OCI-LY3 (cell line): ENCODE data around the gene DDX18.

Experiments
- H2AFZ ChIP-seq: fragments of 200-600, 300-600 bp; shearing (Covaris generic); 2 replicates; pipeline ENCODE4 v1.6.0; 2014; ENCODE audit warnings: antibody characterized with exemption, low read depth, low read length
- H3K27ac ChIP-seq: fragments of 200-600, 300-600 bp; sonication (generic); 2 replicates; pipeline ENCODE4 v1.5.1; 2014; ENCODE audit warnings: mild to moderate bottlenecking, low read length, moderate library complexity, mixed read lengths
- H3K27me3 ChIP-seq: fragments of 200-600, 300-600 bp; sonication (generic); 2 replicates; pipeline ENCODE4 v1.6.1; 2014; ENCODE audit warnings: low read depth, low read length, mixed read lengths
- H3K36me3 ChIP-seq: fragments of 200-600, 300-600 bp; sonication (generic); replicated peaks from 2 replicates; pipeline ENCODE3; 2014; ENCODE audit warnings: low read depth, low read length, mixed read lengths
- H3K4me1 ChIP-seq: fragments of 300-600, 200-600 bp; sonication (generic); 2 replicates; pipeline ENCODE4 v1.6.1; 2014; ENCODE audit warnings: low read length, mixed read lengths
- H3K4me2 ChIP-seq: fragments of 200-600, 300-600 bp; sonication (generic); 2 replicates; pipeline ENCODE4 v1.6.1; 2014; ENCODE audit warnings: low read length, mixed read lengths
- H3K4me3 ChIP-seq: fragments of 300-600, 200-600 bp; sonication (generic); 2 replicates; pipeline ENCODE4 v1.5.1; 2014; ENCODE audit warnings: antibody characterized with exemption, mild to moderate bottlenecking, low read length, moderate library complexity
- H3K79me2 ChIP-seq: fragments of 300-600, 200-600 bp; shearing (Covaris generic); 2 replicates; pipeline ENCODE4 v1.6.1; 2014; ENCODE audit warnings: mild to moderate bottlenecking, low read length, mixed read lengths
- H3K9ac ChIP-seq: fragments of 300-600, 200-600 bp; shearing (Covaris generic); 2 replicates; pipeline ENCODE4 v1.6.0; 2014; ENCODE audit warnings: mild to moderate bottlenecking, low read length, moderate library complexity
- H3K9me3 ChIP-seq: fragments of 200-600, 300-600 bp; shearing (Covaris generic); 2 replicates; pipeline ENCODE4 v1.6.1; 2014; ENCODE audit warnings: low read length, mixed read lengths; ENCODE audit not compliant: insufficient read depth
- H4K20me1 ChIP-seq: fragments of 200-600, 300-600 bp; sonication (generic); 2 replicates; pipeline ENCODE4 v1.6.1; 2016; ENCODE audit warnings: low read length, mixed read lengths; ENCODE audit not compliant: insufficient read depth
- CTCF ChIP-seq: fragments of 200-600, 300-600 bp; sonication (generic); IDR thresholded peaks from 2 replicates; pipeline ENCODE4 v1.5.1; 2014; ENCODE audit warnings: antibody characterized with exemption, low read length, low read depth
- EZH2phosphoT487 ChIP-seq: fragments of 200-600 bp; shearing (Covaris generic); IDR thresholded peaks from 2 replicates; pipeline ENCODE4 v1.6.1; 2018; ENCODE audit warnings: antibody characterized with exemption, mixed run types, low read depth

DDX18 gene

GRCh38 chr2:117845304-117845703 lies 30.8 kb downstream of the DDX18 start:
- no peaks in the 10 kb centered on the region for H3K9me3 ChIP-seq
- peaks cover 2% of the 10 kb centered on the region for H3K36me3 ChIP-seq
- H3K4me1 ChIP-seq = no peaks in the 10 kb centered on the region
- H3K4me3 ChIP-seq = no peak overlapping the region
- no peak overlapping the region for H3K27ac ChIP-seq
- no peaks in the 10 kb centered on the region for H3K79me2 ChIP-seq
- H4K20me1 ChIP-seq = no peaks in the 10 kb centered on the region
- no peak for TF ChIP-seq EZH2phosphoT487
- no peak for TF ChIP-seq CTCF
- H3K9ac ChIP-seq = no peak overlapping the region
- H3K4me2 ChIP-seq = no peak overlapping the region
- H2AFZ ChIP-seq = no peak overlapping the region
- H3K27me3 ChIP-seq = no peaks in the 10 kb centered on the region

- no peak overlapping the region for H3K27ac ChIP-seq
- H2AFZ ChIP-seq = no peak overlapping the region
- H3K4me2 ChIP-seq = no peak overlapping the region
- H3K4me1 ChIP-seq = no peaks in the 10 kb centered on the region
- TF ChIP-seq CTCF (no peak), EZH2phosphoT487 (no peak)
- no peak overlapping the region for H3K9ac ChIP-seq
- no peaks in the 10 kb centered on the region for H3K9me3 ChIP-seq
- no peaks in the 10 kb centered on the region for H3K79me2 ChIP-seq
- H3K4me3 ChIP-seq = no peak overlapping the region
- no peaks in the 10 kb centered on the region for H3K36me3 ChIP-seq
- no peaks in the 10 kb centered on the region for H4K20me1 ChIP-seq
- no peaks in the 10 kb centered on the region for H3K27me3 ChIP-seq
These were observed 35.5 kb downstream of the DDX18 start for GRCh38 chr2:117850015-117850414.

GRCh38 chr2:117850461-117850860 lies 36.0 kb downstream of the DDX18 start:
- no peaks in the 10 kb centered on the region for H3K36me3 ChIP-seq
- no peaks in the 10 kb centered on the region for H3K27me3 ChIP-seq
- TF ChIP-seq CTCF = no peak
- no peak for TF ChIP-seq EZH2phosphoT487
- no peak overlapping the region for H3K27ac ChIP-seq
- no peak overlapping the region for H3K9ac ChIP-seq
- no peak overlapping the region for H3K4me3 ChIP-seq
- no peaks in the 10 kb centered on the region for H4K20me1 ChIP-seq
- H3K9me3 ChIP-seq = no peaks in the 10 kb centered on the region
- H2AFZ ChIP-seq = no peak overlapping the region
- H3K79me2 ChIP-seq = no peaks in the 10 kb centered on the region
- H3K4me2 ChIP-seq = no peak overlapping the region
- H3K4me1 ChIP-seq = no peaks in the 10 kb centered on the region

GRCh38 chr2:117851969-117852368 lies 37.5 kb downstream of the DDX18 start:
- no peaks in the 10 kb centered on the region for H3K4me1 ChIP-seq
- H3K4me2 ChIP-seq = no peak overlapping the region
- no peaks in the 10 kb centered on the region for H3K36me3 ChIP-seq
- H3K9me3 ChIP-seq = no peaks in the 10 kb centered on the region
- no peak overlapping the region for H3K27ac ChIP-seq
- no peaks in the 10 kb centered on the region for H3K27me3 ChIP-seq
- no peaks in the 10 kb centered on the region for H3K79me2 ChIP-seq
- TF ChIP-seq EZH2phosphoT487 (no peak), CTCF (no peak)
- no peak overlapping the region for H3K9ac ChIP-seq
- H4K20me1 ChIP-seq = no peaks in the 10 kb centered on the region
- H3K4me3 ChIP-seq = no peak overlapping the region
- H2AFZ ChIP-seq = no peak overlapping the region
